ENCODE data around the gene ECSIT.
"Not testable (repeated sequence)": the region's sequence is repeated elsewhere in the genome, so short reads cannot be mapped to it uniquely, and the experiment has no call there.

ECSIT gene

GRCh38 chr19:11528551-11529341 is at the start of gene ECSIT:
TSS of gene ECSIT (minus strand) at chr19:11529134. CDS start at chr19:11519170, 9,964 bp downstream.
- peak; percentile 98 for DNase-seq

GRCh38 chr19:11577451-11578257 is 48.7 kb upstream of the ECSIT start, which contains the start of gene ACP5:
TSS of gene ACP5 (minus strand) at chr19:11577645. CDS start at chr19:11577317, 328 bp downstream.
- DNase-seq, result no peak

GRCh38 chr19:11576227-11576626 is 47.3 kb upstream of the ECSIT start:
- no peak for DNase-seq

GRCh38 chr19:11574689-11575088 is 45.8 kb upstream of the ECSIT start:
- no peak for DNase-seq

- not testable (repeated sequence) for DNase-seq
Measured at GRCh38 chr19:11573763-11574162, 44.8 kb upstream of the ECSIT start.

- DNase-seq, result not testable (repeated sequence)
Measured at GRCh38 chr19:11573354-11573753, 44.4 kb upstream of the ECSIT start.

GRCh38 chr19:11570039-11570462 is 41.1 kb upstream of the ECSIT start:
- DNase-seq, result no peak

- no peak for DNase-seq
Measured at GRCh38 chr19:11566164-11566563, 37.2 kb upstream of the ECSIT start.

GRCh38 chr19:11565649-11565980 is 36.7 kb upstream of the ECSIT start:
- DNase-seq, result not testable (repeated sequence)

- DNase-seq, result not testable (repeated sequence)
Measured at GRCh38 chr19:11564082-11564807, 35.3 kb upstream of the ECSIT start.

GRCh38 chr19:11563532-11563931 is 34.6 kb upstream of the ECSIT start:
- no peak for DNase-seq

GRCh38 chr19:11560404-11561051 is 31.6 kb upstream of the ECSIT start:
- DNase-seq, result peak; percentile 59

GRCh38 chr19:11558881-11559828 is 30.2 kb upstream of the ECSIT start, which contains the start of gene ELOF1:
TSS of gene ELOF1 (minus strand) at chr19:11559230. CDS start at chr19:11554347, 4,883 bp downstream.
- DNase-seq, result peak; percentile 98

GRCh38 chr19:11556634-11557420 is 27.9 kb upstream of the ECSIT start:
- DNase-seq, result no peak

- DNase-seq, result peak; percentile 31
Measured at GRCh38 chr19:11555246-11555645, 26.3 kb upstream of the ECSIT start.

- DNase-seq, result no peak
Measured at GRCh38 chr19:11554160-11554559, 25.2 kb upstream of the ECSIT start.

- DNase-seq, result no peak
Measured at GRCh38 chr19:11552666-11553372, 23.9 kb upstream of the ECSIT start.

GRCh38 chr19:11551603-11552235 is 22.8 kb upstream of the ECSIT start:
- no peak for DNase-seq

- DNase-seq, result no peak
Measured at GRCh38 chr19:11550265-11550664, 21.3 kb upstream of the ECSIT start.
